HG03097 (cell line): Measurements from ENCODE around the gene NFKBIA.
"Not testable (repeated sequence)": the region's sequence is repeated elsewhere in the genome, so short reads cannot be mapped to it uniquely, and the experiment has no call there.

Source experiments
- ATAC-seq: cut with Tn5 transposase; IDR thresholded peaks from one replicate; pipeline ENCODE4 v1.9.1; 2021; ENCODE audit not compliant: unreplicated experiment, low FRiP score

Gene NFKBIA

GRCh38 chr14:35392103-35392502 lies 12.4 kb downstream of the NFKBIA start:
- no peak for ATAC-seq

- no peak for ATAC-seq
These were observed 13.2 kb downstream of the NFKBIA start for GRCh38 chr14:35391388-35391710.

- no peak for ATAC-seq
These were observed 13.8 kb downstream of the NFKBIA start for GRCh38 chr14:35390577-35391387.

- no peak for ATAC-seq
These were observed 15.3 kb downstream of the NFKBIA start for GRCh38 chr14:35389315-35389667.

GRCh38 chr14:35388656-35389314 lies 15.8 kb downstream of the NFKBIA start:
- ATAC-seq = no peak

GRCh38 chr14:35387713-35388579 lies 16.6 kb downstream of the NFKBIA start:
- ATAC-seq = no peak

- ATAC-seq = no peak
These were observed 17.3 kb downstream of the NFKBIA start for GRCh38 chr14:35387219-35387618.

- no peak for ATAC-seq
These were observed 17.9 kb downstream of the NFKBIA start for GRCh38 chr14:35386673-35387125.

- no peak for ATAC-seq
These were observed 19.3 kb downstream of the NFKBIA start for GRCh38 chr14:35385042-35385839.

GRCh38 chr14:35384455-35385041 lies 20.0 kb downstream of the NFKBIA start:
- no peak for ATAC-seq

GRCh38 chr14:35383569-35384454 lies 20.7 kb downstream of the NFKBIA start:
- no peak for ATAC-seq

- no peak for ATAC-seq
These were observed 23.8 kb downstream of the NFKBIA start for GRCh38 chr14:35380794-35381193.

- not testable (repeated sequence) for ATAC-seq
These were observed 25.2 kb downstream of the NFKBIA start for GRCh38 chr14:35379234-35379933.

GRCh38 chr14:35378425-35379233 lies 25.9 kb downstream of the NFKBIA start:
- ATAC-seq = no peak

- ATAC-seq = no peak
These were observed 29.0 kb downstream of the NFKBIA start for GRCh38 chr14:35375558-35376025.

GRCh38 chr14:35374263-35374712 lies 30.3 kb downstream of the NFKBIA start:
- ATAC-seq = no peak

- not testable (repeated sequence) for ATAC-seq
These were observed 31.3 kb downstream of the NFKBIA start for GRCh38 chr14:35373208-35373607.
